Stimulated activated CD4-positive, alpha-beta T cell treated with anti-CD3 and anti-CD28 coated beads, Interleukin-4, amount 100 ng/mL, for 24 hours (primary cell): ENCODE measurements around the gene GDNF.
"Not testable (repeated sequence)": the region's sequence is repeated elsewhere in the genome, so short reads cannot be mapped to it uniquely, and the experiment has no call there.

Experiments
- DNase-seq: peaks from one replicate; pipeline ENCODE4 v3.0.0-alpha.2; 2020

GDNF gene

DNA sequence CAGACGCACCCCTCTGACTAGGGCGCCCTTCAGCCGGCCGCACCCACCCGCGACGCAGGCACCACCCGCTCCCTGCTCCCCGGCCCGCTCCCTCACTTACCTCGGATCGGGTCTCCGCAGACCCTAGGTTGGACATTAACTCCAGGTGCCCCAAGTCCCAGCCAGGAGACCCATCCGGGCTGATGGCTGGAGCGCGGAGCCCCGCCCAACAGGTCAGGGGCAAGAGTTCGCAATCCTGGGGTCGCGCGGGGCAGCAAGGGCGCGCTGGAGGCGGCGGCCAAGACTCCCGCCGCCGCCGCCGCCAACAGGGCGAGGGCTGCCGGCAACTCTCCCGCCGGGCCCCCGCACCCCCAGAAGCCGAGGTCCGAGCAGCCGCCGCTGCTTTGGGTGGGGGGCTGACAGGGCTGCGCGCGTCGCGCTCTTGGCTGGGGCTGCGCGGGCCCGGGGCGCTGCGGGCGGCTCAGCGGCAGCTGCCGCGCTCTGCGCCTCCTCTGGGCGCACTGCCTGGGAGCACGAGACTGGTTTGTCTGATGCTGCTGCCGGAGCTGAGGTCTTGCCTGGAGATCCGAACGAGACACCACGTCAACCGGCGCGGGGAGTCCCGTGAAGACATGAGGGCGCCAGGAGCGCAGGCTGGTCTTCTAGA is at the start of gene GDNF:
Gene GDNF (minus strand): TSS at position 635 of the 646 bp plus-strand sequence. CDS start 5,245 bp downstream, outside the sequence.
- DNase-seq, result no peak

DNA sequence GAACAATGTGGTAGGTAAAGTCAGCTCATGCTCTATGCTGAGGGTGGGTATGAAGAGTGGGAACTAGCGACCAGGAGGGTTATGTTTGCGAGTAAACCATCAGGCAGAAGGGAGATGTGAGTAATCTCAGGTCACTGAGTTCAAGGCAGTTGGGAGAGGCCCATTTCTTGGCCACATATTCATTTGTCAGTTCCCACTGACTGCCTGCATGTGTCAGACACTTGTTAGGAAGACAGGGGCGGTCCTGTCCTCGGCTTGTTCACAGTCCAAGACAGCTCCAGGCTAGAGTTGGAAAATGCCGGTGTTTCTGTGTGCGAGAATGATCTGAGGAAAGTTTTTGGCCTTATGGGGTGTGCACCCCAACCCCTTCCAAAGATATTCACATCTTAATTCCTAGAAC is 48.6 kb upstream of the GDNF start:
- DNase-seq, result no peak

DNA sequence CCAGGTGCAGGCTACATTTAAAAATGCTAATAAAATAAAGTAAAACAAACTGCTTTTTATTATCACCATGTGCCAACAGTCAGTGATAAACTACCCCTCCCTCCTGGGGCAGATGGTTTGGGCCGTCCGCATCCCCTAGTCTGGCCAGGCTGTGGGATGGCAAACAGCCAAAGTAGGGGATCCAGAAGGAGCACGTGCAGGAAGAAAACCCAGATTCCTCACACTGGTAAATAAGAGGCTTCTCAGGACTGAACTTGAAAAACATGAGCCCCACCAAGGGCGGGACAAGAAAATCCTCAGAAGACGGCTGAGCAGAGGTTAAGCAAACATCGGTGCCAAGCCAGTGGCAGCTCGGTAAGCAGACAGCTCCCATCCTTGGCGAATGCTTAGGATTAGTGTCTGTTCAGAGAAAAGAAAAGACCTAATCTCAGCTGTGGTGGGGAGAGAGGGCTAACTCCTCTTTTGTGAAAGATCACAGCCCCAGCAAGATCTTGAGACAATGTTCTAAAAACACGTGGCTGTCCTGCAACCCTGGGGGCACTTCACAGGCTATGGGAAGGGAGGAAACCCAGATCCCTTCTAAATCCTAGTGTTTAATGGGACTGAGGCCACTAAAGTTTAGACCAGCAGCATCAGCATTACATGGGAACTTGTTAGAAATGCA is 46.5 kb upstream of the GDNF start:
- no peak for DNase-seq

- DNase-seq, result no peak
These were observed 42.8 kb upstream of the GDNF start for GRCh38 chr5:37882636-37883035.

DNA sequence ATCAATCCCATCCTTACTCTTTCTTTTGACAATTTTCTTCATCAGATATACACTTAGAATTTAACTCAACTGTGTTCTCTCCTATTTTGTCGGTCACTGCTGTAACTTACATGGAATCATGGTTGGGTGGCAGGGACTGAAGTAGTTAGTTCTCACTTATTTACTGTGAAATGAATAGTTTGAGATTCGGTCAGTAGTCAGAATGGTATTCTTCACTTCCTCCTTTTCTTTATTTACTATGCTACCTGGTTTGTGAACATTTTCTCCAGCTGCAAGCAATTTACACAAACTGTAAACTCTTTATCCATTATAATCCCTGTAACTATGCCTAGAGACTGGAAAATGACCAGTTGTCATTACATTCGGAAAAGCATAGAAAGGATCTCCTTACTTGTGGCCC is 41.5 kb upstream of the GDNF start:
- no peak for DNase-seq

DNA sequence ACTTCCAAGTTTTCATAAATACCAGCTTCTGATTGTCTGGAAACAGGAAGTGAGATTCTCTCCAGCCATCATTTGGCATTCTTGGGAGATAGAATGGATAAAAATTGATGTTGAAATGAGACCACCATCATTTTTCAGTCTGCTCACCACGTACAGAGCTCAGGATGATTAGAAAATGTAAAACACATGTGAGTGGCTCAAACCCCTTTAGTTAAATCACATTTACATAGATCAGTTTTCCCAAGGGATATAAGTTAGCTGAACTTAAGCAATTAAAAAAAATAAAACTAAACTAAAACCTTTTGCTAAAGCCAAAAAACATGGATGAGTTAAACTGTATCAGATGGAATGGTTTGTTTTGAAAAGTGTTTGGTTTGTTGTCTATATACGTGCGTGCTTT is 37.1 kb upstream of the GDNF start:
- DNase-seq, result no peak

- DNase-seq, result no peak
These were observed 36.4 kb upstream of the GDNF start for GRCh38 chr5:37876245-37876644.

DNA sequence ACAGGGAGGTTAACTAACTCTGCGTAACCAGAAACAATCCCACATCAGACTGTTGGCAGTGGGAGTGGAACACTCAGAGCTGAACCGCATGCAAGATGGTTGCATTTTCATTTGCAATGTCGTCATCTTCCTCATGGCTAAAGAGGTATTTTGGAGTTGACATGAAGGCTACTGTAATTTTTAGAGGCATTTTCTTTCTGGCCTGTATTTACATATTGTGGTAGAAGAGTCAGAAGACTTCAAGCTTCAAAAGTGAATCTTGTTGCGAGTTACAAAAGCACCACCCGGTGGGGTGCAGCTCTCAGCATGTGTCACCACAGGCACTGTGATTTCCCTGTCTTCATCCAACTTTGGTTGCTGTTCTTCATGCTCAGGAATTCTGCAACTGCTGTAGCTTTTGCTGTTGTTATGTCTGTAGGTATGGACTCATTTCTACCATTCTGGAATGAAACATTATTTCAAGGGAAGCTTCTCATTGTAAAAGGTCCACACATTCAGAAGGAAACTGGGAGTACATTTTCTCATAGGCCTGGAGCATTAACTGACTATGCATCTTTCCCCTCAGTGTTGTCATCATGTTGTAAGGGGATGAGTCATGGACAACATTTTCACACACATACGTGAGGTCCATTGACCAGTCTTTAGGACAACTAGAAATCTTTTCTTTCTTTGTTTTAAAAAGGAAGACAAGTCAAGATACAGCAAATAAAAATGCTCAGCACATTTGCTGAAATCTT is 35.4 kb upstream of the GDNF start:
- DNase-seq, result no peak

DNA sequence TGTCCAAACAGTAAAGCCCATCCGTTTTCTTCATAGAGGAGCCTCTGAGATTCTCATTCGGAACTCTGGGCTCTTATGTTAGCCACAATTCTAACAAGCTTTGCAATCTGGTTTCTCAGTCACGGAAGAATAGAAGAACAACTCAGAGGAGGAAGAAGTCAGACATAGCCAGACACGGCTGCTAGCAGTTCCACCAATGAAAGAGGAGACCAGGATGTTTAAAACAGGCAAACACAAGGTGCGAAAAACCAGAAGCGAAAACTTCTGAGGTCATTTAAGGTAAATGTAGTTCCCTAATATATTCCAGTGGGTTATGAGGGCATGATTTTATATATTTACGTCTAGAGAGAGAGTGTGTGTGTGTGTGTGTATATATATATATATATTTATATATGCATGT is 34.1 kb upstream of the GDNF start:
- DNase-seq, result no peak

DNA sequence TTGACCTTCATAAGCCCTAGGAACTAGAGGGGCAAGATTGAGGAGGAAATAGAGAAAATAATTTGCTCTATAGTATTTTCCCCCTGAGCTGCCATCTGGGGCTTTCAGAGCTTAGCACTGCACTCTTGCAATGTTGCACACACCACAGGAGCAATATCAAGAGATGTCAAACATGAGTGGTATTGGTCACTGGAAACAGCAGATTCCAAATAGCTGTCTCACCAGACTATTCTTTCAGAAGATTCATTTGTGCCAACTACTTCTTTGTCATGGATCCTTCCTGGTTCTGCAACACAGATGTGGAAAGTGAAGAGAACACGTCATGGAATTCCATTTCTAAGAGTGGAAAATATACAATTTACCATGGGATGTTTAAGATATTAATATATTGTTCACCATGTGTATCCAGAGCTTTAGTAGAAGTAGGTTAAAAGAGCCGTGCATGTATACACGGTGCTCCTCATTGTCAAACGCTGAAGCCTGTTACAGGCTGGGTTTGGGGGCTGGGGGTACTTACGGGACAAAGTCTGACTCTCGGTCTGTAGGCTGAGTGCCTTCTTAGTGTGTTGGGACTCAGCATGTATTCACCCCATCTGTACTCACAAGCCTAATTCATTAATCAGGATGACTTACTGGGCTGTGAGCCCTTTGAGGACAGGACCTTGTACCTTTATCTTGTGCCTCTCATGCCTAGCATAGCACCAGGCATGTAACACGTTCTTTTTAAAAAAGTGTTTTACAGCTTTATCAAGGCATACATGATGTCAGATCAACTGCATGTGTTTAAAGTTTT is 31.4 kb upstream of the GDNF start:
- DNase-seq, result no peak

DNA sequence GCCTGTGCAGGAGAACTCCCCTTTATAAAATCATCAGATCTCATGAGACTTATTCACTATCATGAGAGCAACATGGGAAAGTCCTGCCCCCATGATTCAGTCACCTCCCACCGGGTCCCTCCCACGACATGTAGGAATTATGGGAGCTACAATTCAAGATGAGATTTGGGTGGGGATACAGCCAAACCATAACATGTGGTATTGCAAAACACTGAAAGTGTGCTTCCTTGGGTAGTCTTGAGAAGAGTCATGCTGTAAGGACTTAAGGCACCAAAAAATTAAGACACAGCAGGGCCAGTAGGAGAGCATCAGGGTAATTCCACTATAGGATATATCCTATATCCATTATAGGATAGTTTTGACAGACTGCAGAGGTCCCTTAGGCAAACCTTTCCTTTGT is 29.4 kb upstream of the GDNF start:
- DNase-seq, result no peak

DNA sequence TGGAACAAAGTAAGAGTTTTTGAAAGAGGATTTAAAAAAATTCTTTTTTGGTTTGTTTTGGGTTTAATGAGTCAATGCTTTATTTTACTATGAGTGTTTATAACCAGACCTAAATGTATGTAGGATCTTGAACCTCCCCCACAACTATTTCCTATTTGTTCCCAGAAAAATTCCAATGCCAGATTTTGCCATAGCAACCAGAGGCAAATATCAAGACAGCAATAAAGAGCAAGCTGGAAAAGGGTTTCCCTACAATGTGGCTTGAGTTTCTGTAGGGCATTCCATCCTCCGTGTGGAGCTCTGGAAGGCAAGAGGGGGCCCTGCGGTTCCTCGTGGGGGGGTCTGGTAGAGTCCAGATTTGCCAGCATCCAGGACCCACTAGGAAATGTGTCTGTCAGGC is 27.8 kb upstream of the GDNF start:
- no peak for DNase-seq

DNA sequence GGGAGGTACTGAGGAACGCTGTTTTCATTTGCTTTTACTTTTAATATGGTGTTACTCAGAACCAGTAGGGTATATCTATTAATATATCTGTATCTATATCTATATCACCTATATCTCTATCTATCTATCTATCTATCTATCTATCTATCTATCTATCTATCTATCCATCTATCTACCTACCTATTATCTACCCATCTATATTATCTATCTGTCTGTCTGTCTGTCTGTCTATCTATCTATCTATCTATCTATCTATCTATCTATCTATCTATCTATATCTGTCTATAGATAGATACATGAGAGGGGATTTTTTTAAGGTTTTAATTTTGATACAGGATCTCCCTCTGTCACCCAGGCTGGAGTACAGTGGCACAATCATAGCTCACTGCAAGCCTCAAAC is 23.1 kb upstream of the GDNF start:
- DNase-seq, result not testable (repeated sequence)

DNA sequence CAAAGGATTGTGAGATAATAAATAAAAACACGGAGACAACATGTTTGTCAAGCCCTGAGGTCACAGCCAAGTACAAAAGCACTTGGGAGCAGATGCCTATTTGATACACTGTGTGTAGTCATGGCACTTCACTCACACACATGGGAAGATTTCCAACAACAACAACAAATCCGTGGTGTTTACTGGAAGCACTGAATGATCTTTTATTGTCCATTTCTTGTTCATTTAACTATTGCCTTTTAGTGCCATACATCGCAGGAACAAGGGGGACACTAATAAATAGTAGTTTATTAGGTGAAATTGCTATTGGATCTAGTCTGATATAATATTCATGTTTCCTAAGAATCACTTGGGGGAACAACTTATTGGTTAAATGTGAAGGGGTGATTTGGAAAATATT is 20.4 kb upstream of the GDNF start:
- no peak for DNase-seq

GRCh38 chr5:37859805-37860204 is 20.0 kb upstream of the GDNF start:
- no peak for DNase-seq

DNA sequence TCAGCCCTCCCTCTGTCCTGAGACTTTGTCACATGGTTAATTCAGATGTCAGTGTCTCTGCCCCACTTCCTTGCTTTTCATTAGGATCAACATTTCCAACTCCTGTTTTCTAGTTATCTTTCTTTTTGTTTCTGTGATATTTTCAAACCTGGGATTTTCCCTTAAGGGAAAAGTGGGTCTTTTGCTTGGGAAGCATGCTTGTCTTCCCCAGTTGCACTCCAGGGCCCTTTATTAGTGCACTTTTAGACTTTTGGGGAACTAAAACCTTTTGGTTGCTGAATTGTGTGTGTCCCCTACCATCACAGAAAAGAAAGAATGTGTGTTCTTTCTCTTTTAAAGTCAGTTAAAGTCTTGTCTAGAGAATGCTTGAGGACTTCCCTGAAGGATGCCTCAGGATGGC is 18.4 kb upstream of the GDNF start:
- no peak for DNase-seq

- DNase-seq, result no peak
These were observed 17.9 kb upstream of the GDNF start for GRCh38 chr5:37857696-37858095.

DNA sequence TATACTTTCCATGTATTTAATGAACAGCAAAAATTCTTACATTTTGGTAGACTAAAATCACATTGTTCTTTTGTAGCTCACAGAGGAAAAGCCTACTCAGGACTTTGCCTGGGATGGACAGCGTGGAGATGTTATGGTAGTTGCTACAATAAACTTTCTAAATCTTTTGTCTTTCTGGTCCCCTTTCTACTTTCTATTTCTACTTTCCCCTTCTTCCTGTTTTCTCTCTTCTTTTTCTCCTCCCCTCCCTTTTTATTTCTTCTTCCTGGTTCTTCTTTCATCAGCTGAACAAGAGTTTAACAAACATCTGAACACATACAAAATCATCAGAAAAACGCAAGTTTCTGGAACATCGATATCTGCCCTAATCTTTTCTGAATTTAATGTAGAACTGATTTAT is 15.6 kb upstream of the GDNF start:
- no peak for DNase-seq

GRCh38 chr5:37851305-37851704 is 11.5 kb upstream of the GDNF start:
- DNase-seq, result no peak

GRCh38 chr5:37850226-37850865 is 10.5 kb upstream of the GDNF start:
- no peak for DNase-seq

- no peak for DNase-seq
These were observed 9.8 kb upstream of the GDNF start for GRCh38 chr5:37849641-37850040.

GRCh38 chr5:37847978-37848425 is 8.2 kb upstream of the GDNF start:
- no peak for DNase-seq

DNA sequence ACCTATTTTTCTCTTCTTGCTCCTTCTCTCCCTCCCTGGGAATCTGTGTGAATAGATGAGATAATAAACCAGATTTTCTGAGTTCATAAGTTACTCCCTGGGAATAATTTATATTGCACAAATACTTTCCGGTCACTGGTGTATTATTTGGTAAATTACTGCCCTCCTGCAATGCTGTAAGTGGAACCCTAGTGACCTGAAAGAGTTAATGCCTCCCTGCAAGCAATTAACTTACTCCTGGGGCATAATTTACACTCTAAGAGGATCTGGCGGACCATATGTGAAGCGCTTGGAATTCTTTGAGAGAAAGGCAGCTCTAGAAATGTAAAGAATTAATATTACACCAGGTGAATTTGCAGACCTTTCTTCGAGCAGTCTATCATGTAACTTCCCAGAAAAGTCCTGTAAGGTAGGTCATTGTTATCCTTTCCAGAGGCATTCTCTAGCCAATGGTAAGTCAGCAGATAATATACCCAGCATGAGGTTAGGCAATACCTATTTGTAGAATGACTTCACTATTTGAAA is 7.0 kb upstream of the GDNF start:
- DNase-seq, result no peak
